ENCODE results near the gene HES7.

DNA sequence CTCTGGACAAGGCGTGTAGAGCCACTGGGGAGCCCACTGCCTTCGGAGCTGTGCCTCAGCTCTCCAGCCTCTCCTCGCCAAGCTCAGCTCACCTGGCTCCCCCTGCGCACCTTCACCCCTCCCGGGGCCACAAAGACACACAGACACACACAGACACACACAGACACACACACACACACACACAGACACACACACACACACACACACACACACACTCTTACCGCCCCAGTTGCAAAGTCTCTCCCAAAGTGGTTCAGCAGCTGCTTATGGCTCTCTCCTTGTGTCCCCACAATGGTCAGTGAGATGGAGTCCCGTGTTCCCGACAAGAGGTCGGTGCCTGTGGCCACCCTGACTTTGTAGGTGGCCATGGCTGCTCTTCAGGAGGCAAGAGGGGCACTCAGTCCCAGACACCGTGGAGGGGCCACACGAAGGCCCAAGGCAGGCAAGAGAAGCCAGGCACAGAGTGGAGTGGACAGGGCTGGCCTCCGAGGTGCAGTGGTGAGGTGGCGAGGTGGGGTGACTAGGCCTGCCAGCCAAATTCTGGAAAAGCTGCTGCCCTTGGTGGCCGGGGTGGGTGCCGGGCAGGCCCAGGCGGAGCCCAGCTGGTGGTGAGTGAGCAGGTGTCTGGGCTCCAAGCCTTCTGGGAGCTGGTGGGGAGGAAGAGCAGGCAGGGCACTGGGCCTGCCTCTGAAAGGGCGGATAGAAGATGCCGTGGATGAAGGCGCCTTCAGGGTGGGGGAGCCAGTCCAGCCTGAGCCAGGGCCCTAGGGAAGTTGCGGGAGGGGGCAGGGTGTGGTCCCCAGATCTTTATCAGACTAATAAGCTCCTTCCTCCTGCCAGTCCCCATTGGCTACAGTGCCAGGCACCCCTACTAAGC is 36.6 kb downstream of the HES7 start, which contains the start of gene ALOX12B:
- TF ChIP-seq, protein P1, sequence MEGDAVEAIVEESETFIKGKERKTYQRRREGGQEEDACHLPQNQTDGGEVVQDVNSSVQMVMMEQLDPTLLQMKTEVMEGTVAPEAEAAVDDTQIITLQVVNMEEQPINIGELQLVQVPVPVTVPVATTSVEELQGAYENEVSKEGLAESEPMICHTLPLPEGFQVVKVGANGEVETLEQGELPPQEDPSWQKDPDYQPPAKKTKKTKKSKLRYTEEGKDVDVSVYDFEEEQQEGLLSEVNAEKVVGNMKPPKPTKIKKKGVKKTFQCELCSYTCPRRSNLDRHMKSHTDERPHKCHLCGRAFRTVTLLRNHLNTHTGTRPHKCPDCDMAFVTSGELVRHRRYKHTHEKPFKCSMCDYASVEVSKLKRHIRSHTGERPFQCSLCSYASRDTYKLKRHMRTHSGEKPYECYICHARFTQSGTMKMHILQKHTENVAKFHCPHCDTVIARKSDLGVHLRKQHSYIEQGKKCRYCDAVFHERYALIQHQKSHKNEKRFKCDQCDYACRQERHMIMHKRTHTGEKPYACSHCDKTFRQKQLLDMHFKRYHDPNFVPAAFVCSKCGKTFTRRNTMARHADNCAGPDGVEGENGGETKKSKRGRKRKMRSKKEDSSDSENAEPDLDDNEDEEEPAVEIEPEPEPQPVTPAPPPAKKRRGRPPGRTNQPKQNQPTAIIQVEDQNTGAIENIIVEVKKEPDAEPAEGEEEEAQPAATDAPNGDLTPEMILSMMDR (IDR thresholded peaks at IDR 0.05), result no peak
- TF ChIP-seq POLR2A (IDR thresholded peaks at IDR 0.05), result no peak
